Thymus (tissue), 11 donors: ENCODE measurements around the gene OPCML. TPM values are rescaled to one million over a fixed set of nuclear protein-coding genes. Genes with fewer than 3 reads are reported as not detected.

ENCODE experiments used
- DNase-seq, 9 donors: peaks; one replicate each; pipeline ENCODE4 v3.0.0-alpha.2; 2013; ENCODE audit warnings: low spot score in 9 of 9, low read depth in 6 of 9, missing footprints in 1 of 9
- H3K27ac ChIP-seq, 2 donors: one replicate each; pipeline ENCODE4 v1.5.1; 2013; ENCODE audit warnings: control low read depth in 1 of 2, low read depth in 1 of 2, low read length in 1 of 2, mild to moderate bottlenecking in 1 of 2, moderate library complexity in 1 of 2
- H3K27me3 ChIP-seq, 2 donors: one replicate each; pipeline ENCODE4 v1.5.1; 2013; ENCODE audit warnings: low read length in 1 of 2; ENCODE audit not compliant: control insufficient read depth in 2 of 2, insufficient read depth in 1 of 2
- H3K36me3 ChIP-seq, 2 donors: one replicate each; pipeline ENCODE4 v1.5.1; 2013; ENCODE audit warnings: low read length in 1 of 2, mild to moderate bottlenecking in 1 of 2, moderate library complexity in 1 of 2; ENCODE audit not compliant: control insufficient read depth in 2 of 2, insufficient read depth in 2 of 2
- H3K4me1 ChIP-seq, 2 donors: one replicate each; pipeline ENCODE4 v1.5.1; 2013; ENCODE audit warnings: low read length in 2 of 2; ENCODE audit not compliant: control insufficient read depth in 2 of 2, insufficient read depth in 2 of 2
- H3K4me3 ChIP-seq, 2 donors: one replicate each; pipeline ENCODE4 v1.5.1; 2013; ENCODE audit warnings: low read length in 2 of 2, control low read depth in 1 of 2, mild to moderate bottlenecking in 1 of 2
- H3K9me3 ChIP-seq, 2 donors: one replicate each; pipeline ENCODE4 v1.5.1; 2013; ENCODE audit warnings: low read length in 1 of 2, mild to moderate bottlenecking in 1 of 2; ENCODE audit not compliant: control insufficient read depth in 2 of 2, insufficient read depth in 1 of 2
- WGBS: extraction: QIAGEN DNeasy Blood & Tissue Kit; methylation state at CpG from one replicate; pipeline ENCODE4 v1.1.7; 2013; 5-methylcytosine and 5-hydroxymethylcytosine counted together
- polyA plus RNA-seq: library from polyadenylated mRNA; stranded (reverse); fragments of 200-250 nt; gene quantifications from one replicate; pipeline ENCODE4 v1.2.3, GENCODE V29; 2013
- total RNA-seq: library from RNA; stranded (reverse); fragments of 120-200 nt; gene quantifications from one replicate; pipeline ENCODE4 v1.2.4, GENCODE V29; 2013
- donor health status: healthy.

Gene OPCML
- total and polyA plus RNA-seq, 2 donors = 0.07 to 0.09 TPM

- Histone ChIP-seq H3K9me3 (no peaks in the 10 kb centered on the region), H3K36me3 (no peaks in the 10 kb centered on the region), H3K27ac (no peak overlapping the region), H3K4me3 (no peak overlapping the region), H3K4me1 (no peaks in the 10 kb centered on the region), H3K27me3 (no peaks in the 10 kb centered on the region)
- WGBS = 89% methylated on average over 2 of the region's 2 CpGs
- no peak for DNase-seq
Observed at GRCh38 chr11:132831272-132831671, 701.0 kb downstream of the OPCML start.

- Histone ChIP-seq H3K27ac (no peak overlapping the region), H3K4me1 (no peaks in the 10 kb centered on the region), H3K27me3 (no peaks in the 10 kb centered on the region), H3K36me3 (no peaks in the 10 kb centered on the region), H3K4me3 (no peak overlapping the region), H3K9me3 (no peaks in the 10 kb centered on the region)
- 63% methylated on average over 1 of the region's 1 CpG for WGBS
- DNase-seq = no peak
Observed at GRCh38 chr11:132824642-132825041, 707.7 kb downstream of the OPCML start.

- H3K27me3 ChIP-seq = no peaks in the 10 kb centered on the region
- DNase-seq = no peak
- H3K9me3 ChIP-seq = no peaks in the 10 kb centered on the region
- no peaks in the 10 kb centered on the region for H3K36me3 ChIP-seq
- WGBS = 95% methylated on average over 5 of the region's 5 CpGs
- no peak overlapping the region for H3K4me3 ChIP-seq
- no peaks in the 10 kb centered on the region for H3K4me1 ChIP-seq
- H3K27ac ChIP-seq = no peak overlapping the region
Observed at GRCh38 chr11:132822276-132822675, 710.0 kb downstream of the OPCML start.

GRCh38 chr11:132821499-132821898 lies 710.8 kb downstream of the OPCML start:
- no peaks in the 10 kb centered on the region for H3K27me3 ChIP-seq
- H3K9me3 ChIP-seq = no peaks in the 10 kb centered on the region
- DNase-seq = no peak
- no peak overlapping the region for H3K4me3 ChIP-seq
- H3K27ac ChIP-seq = no peak overlapping the region
- H3K4me1 ChIP-seq = no peaks in the 10 kb centered on the region
- no peaks in the 10 kb centered on the region for H3K36me3 ChIP-seq
- WGBS = 78% methylated on average over 4 of the region's 4 CpGs

- Histone ChIP-seq H3K4me1 (no peaks in the 10 kb centered on the region), H3K27me3 (no peaks in the 10 kb centered on the region), H3K4me3 (no peak overlapping the region), H3K9me3 (no peaks in the 10 kb centered on the region), H3K27ac (no peak overlapping the region), H3K36me3 (no peaks in the 10 kb centered on the region)
- DNase-seq = no peak
- 35% methylated on average over 1 of the region's 1 CpG for WGBS
Observed at GRCh38 chr11:132821014-132821413, 711.3 kb downstream of the OPCML start.

- WGBS = 78% methylated on average over 1 of the region's 1 CpG
Observed at GRCh38 chr11:132818951-132819350, 713.4 kb downstream of the OPCML start.

GRCh38 chr11:132817387-132817786 lies 714.9 kb downstream of the OPCML start:
- no peak overlapping the region for H3K4me3 ChIP-seq
- no peaks in the 10 kb centered on the region for H3K4me1 ChIP-seq
- H3K9me3 ChIP-seq = no peaks in the 10 kb centered on the region
- H3K27ac ChIP-seq = no peak overlapping the region
- WGBS = 98% methylated on average over 1 of the region's 1 CpG
- no peaks in the 10 kb centered on the region for H3K36me3 ChIP-seq
- DNase-seq = no peak
- H3K27me3 ChIP-seq = no peaks in the 10 kb centered on the region

More at GRCh38 chr11:132818951-132819350, 713.4 kb downstream of the OPCML start:
- H3K27ac ChIP-seq = no peak overlapping the region
- H3K9me3 ChIP-seq = no peaks in the 10 kb centered on the region
- H3K4me1 ChIP-seq = no peaks in the 10 kb centered on the region
- no peak for DNase-seq
- H3K36me3 ChIP-seq = no peaks in the 10 kb centered on the region
- no peaks in the 10 kb centered on the region for H3K27me3 ChIP-seq
- no peak overlapping the region for H3K4me3 ChIP-seq

- no peak for DNase-seq
- H3K4me3 ChIP-seq = no peak overlapping the region
- no peaks in the 10 kb centered on the region for H3K36me3 ChIP-seq
- H3K9me3 ChIP-seq = no peaks in the 10 kb centered on the region
- no peaks in the 10 kb centered on the region for H3K4me1 ChIP-seq
- WGBS = 78% methylated on average over 2 of the region's 2 CpGs
- no peaks in the 10 kb centered on the region for H3K27me3 ChIP-seq
- no peak overlapping the region for H3K27ac ChIP-seq
Observed at GRCh38 chr11:132814410-132814809, 717.9 kb downstream of the OPCML start.

GRCh38 chr11:132811649-132812048 lies 720.7 kb downstream of the OPCML start:
- WGBS = 93% methylated on average over 6 of the region's 6 CpGs
- Histone ChIP-seq H3K27ac (no peak overlapping the region), H3K27me3 (no peaks in the 10 kb centered on the region), H3K36me3 (no peaks in the 10 kb centered on the region), H3K4me3 (no peak overlapping the region), H3K4me1 (no peaks in the 10 kb centered on the region), H3K9me3 (no peaks in the 10 kb centered on the region)
- no peak for DNase-seq

GRCh38 chr11:132809070-132809469 lies 723.2 kb downstream of the OPCML start:
- H3K4me1 ChIP-seq = no peaks in the 10 kb centered on the region
- H3K4me3 ChIP-seq = no peak overlapping the region
- 49% methylated on average over 6 of the region's 6 CpGs for WGBS
- no peak overlapping the region for H3K27ac ChIP-seq
- H3K36me3 ChIP-seq = no peaks in the 10 kb centered on the region
- DNase-seq = no peak
- no peaks in the 10 kb centered on the region for H3K9me3 ChIP-seq
- H3K27me3 ChIP-seq = no peaks in the 10 kb centered on the region
